ENCODE data around the gene TUBB2A.
"Not testable (repeated sequence)": the region's sequence is repeated elsewhere in the genome, so short reads cannot be mapped to it uniquely, and the experiment has no call there.

DNA sequence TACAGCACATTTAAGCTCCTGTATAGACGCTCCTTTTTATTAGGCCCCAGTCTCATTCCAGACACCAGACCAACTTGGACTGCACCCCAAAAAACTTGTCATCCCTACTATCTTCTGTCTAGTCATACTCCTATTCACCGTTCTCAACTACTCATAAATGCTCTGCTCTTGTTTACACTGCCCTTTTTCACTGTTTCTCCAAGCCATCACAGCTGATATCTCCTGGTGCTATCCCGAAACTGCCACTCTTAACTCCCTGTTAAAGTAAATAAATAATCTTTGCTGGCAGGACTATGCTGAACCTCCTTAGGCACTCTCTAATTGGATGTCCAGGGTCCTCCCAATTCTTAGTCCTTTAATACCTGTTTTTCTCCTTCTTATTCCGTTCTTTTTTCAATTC, 15.4 kb upstream of the TUBB2A start:
- TF ChIP-seq, protein P1, sequence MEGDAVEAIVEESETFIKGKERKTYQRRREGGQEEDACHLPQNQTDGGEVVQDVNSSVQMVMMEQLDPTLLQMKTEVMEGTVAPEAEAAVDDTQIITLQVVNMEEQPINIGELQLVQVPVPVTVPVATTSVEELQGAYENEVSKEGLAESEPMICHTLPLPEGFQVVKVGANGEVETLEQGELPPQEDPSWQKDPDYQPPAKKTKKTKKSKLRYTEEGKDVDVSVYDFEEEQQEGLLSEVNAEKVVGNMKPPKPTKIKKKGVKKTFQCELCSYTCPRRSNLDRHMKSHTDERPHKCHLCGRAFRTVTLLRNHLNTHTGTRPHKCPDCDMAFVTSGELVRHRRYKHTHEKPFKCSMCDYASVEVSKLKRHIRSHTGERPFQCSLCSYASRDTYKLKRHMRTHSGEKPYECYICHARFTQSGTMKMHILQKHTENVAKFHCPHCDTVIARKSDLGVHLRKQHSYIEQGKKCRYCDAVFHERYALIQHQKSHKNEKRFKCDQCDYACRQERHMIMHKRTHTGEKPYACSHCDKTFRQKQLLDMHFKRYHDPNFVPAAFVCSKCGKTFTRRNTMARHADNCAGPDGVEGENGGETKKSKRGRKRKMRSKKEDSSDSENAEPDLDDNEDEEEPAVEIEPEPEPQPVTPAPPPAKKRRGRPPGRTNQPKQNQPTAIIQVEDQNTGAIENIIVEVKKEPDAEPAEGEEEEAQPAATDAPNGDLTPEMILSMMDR (IDR thresholded peaks at IDR 0.05), result not testable (repeated sequence)
- TF ChIP-seq POLR2A (IDR thresholded peaks at IDR 0.05), result not testable (repeated sequence)
